GM19395 (cell line): ENCODE data around the gene CDC42SE2.
"Not testable (repeated sequence)": the region's sequence is repeated elsewhere in the genome, so short reads cannot be mapped to it uniquely, and the experiment has no call there.

Source experiments
- ATAC-seq: cut with Tn5 transposase; IDR thresholded peaks from one replicate; pipeline ENCODE4 v1.9.1; 2021; ENCODE audit warnings: mild to moderate bottlenecking, moderate library complexity; ENCODE audit not compliant: unreplicated experiment

The CDC42SE2 gene

GRCh38 chr5:131277447-131277846 lies 13.6 kb downstream of the CDC42SE2 start:
- ATAC-seq = no peak

- no peak for ATAC-seq
Observed at GRCh38 chr5:131277875-131278740, 14.3 kb downstream of the CDC42SE2 start.

GRCh38 chr5:131278741-131279124 lies 14.9 kb downstream of the CDC42SE2 start:
- ATAC-seq = not testable (repeated sequence)

GRCh38 chr5:131279204-131279603 lies 15.4 kb downstream of the CDC42SE2 start:
- ATAC-seq = peak; percentile 25

- no peak for ATAC-seq
Observed at GRCh38 chr5:131280417-131280816, 16.6 kb downstream of the CDC42SE2 start.

GRCh38 chr5:131281133-131281867 lies 17.4 kb downstream of the CDC42SE2 start:
- peak; percentile 38 for ATAC-seq

GRCh38 chr5:131281868-131282234 lies 18.0 kb downstream of the CDC42SE2 start:
- no peak for ATAC-seq

- ATAC-seq = no peak
Observed at GRCh38 chr5:131282235-131282634, 18.4 kb downstream of the CDC42SE2 start.

- ATAC-seq = no peak
Observed at GRCh38 chr5:131285703-131286399, 22.0 kb downstream of the CDC42SE2 start.

GRCh38 chr5:131286400-131286715 lies 22.5 kb downstream of the CDC42SE2 start:
- ATAC-seq = no peak

- ATAC-seq = peak; percentile 29
Observed at GRCh38 chr5:131288328-131288727, 24.5 kb downstream of the CDC42SE2 start.

GRCh38 chr5:131289738-131290137 lies 25.9 kb downstream of the CDC42SE2 start:
- peak; percentile 58 for ATAC-seq

- no peak for ATAC-seq
Observed at GRCh38 chr5:131296213-131296672, 32.4 kb downstream of the CDC42SE2 start.

GRCh38 chr5:131297886-131298285 lies 34.0 kb downstream of the CDC42SE2 start:
- ATAC-seq = no peak

GRCh38 chr5:131299465-131299864 lies 35.6 kb downstream of the CDC42SE2 start:
- ATAC-seq = no peak

- ATAC-seq = no peak
Observed at GRCh38 chr5:131302506-131302905, 38.7 kb downstream of the CDC42SE2 start.

GRCh38 chr5:131303537-131303936 lies 39.7 kb downstream of the CDC42SE2 start:
- no peak for ATAC-seq

GRCh38 chr5:131304414-131304813 lies 40.6 kb downstream of the CDC42SE2 start:
- ATAC-seq = no peak

- no peak for ATAC-seq
Observed at GRCh38 chr5:131305138-131305689, 41.4 kb downstream of the CDC42SE2 start.

GRCh38 chr5:131305906-131306305 lies 42.1 kb downstream of the CDC42SE2 start:
- ATAC-seq = no peak

GRCh38 chr5:131312235-131312772 lies 48.5 kb downstream of the CDC42SE2 start:
- not testable (repeated sequence) for ATAC-seq
